GM23338 (cell line): ENCODE results near the gene TRAF1. TPM values are rescaled to one million over a fixed set of nuclear protein-coding genes. Genes with fewer than 3 reads are reported as not detected.

Experiments used
- ATAC-seq: fragments of 200-7000 bp; cut with Tn5 transposase; 3 replicates; pipeline ENCODE4 v1.9.1; 2020
- DNase-seq: peaks from one replicate; pipeline ENCODE4 v3.0.0-alpha.2; 2015; ENCODE audit warnings: low spot score
- H2AFZ ChIP-seq: fragments of 200-600 bp; sonication (generic); 2 replicates; pipeline ENCODE4 v1.8.0; 2016; ENCODE audit warnings: antibody characterized with exemption, mild to moderate bottlenecking, moderate library complexity
- H3F3A ChIP-seq: fragments of 200-600 bp; sonication (generic); replicated peaks from 2 replicates; pipeline ENCODE4 v1.8.0; 2017; ENCODE audit warnings: antibody characterized with exemption, mixed run types, low read depth
- H3K27ac ChIP-seq: fragments of 200-600 bp; sonication (generic); 2 replicates; pipeline ENCODE4 v1.6.1; 2016; ENCODE audit warnings: low read depth
- H3K27me3 ChIP-seq: fragments of 200-600 bp; sonication (generic); 2 replicates; pipeline ENCODE4 v1.8.0; 2016; ENCODE audit warnings: mild to moderate bottlenecking, mixed run types, moderate library complexity; ENCODE audit not compliant: insufficient read depth
- H3K36me3 ChIP-seq: fragments of 200-600 bp; sonication (generic); 2 replicates; pipeline ENCODE4 v1.8.0; 2016; ENCODE audit warnings: mild to moderate bottlenecking; ENCODE audit not compliant: insufficient read depth
- H3K4me1 ChIP-seq: fragments of 200-600 bp; sonication (generic); 2 replicates; pipeline ENCODE4 v1.8.0; 2016; ENCODE audit warnings: mild to moderate bottlenecking, moderate library complexity; ENCODE audit not compliant: insufficient read depth
- H3K4me2 ChIP-seq: fragments of 200-600 bp; sonication (generic); 2 replicates; pipeline ENCODE4 v1.7.1; 2017; ENCODE audit warnings: mixed run types
- H3K4me3 ChIP-seq: fragments of 200-600 bp; sonication (generic); 2 replicates; pipeline ENCODE4 v1.6.1; 2016; ENCODE audit warnings: mixed run types
- H3K79me2 ChIP-seq: fragments of 200-600 bp; sonication (generic); replicated peaks from 2 replicates; pipeline ENCODE4 v1.8.0; 2017; ENCODE audit warnings: mild to moderate bottlenecking; ENCODE audit not compliant: insufficient read depth
- H3K9me2 ChIP-seq: fragments of 200-600 bp; sonication (generic); 2 replicates; pipeline ENCODE4 v1.8.0; 2017; ENCODE audit not compliant: insufficient read depth
- H4K20me1 ChIP-seq: fragments of 200-600 bp; sonication (generic); replicated peaks from 2 replicates; pipeline ENCODE4 v1.8.0; 2017; ENCODE audit warnings: mild to moderate bottlenecking; ENCODE audit not compliant: insufficient read depth
- H3K27ac Mint-ChIP-seq: 2 replicates; pipeline ENCODE4 v1.8.0; 2020; ENCODE audit warnings: inconsistent platforms, mild to moderate bottlenecking, moderate library complexity, mixed read lengths
- H3K27me3 Mint-ChIP-seq: 3 replicates; pipeline ENCODE4 v1.8.0; 2022; ENCODE audit warnings: low read depth, mild to moderate bottlenecking, moderate library complexity, mixed read lengths, inconsistent platforms; ENCODE audit not compliant: insufficient read depth, poor library complexity
- H3K36me3 Mint-ChIP-seq: 3 replicates; pipeline ENCODE4 v1.8.0; 2021; ENCODE audit warnings: low read depth, mild to moderate bottlenecking, inconsistent platforms, moderate library complexity, mixed read lengths
- H3K4me1 Mint-ChIP-seq: 3 replicates; pipeline ENCODE4 v1.8.0; 2020; ENCODE audit warnings: mild to moderate bottlenecking, inconsistent platforms, mixed read lengths
- H3K4me3 Mint-ChIP-seq: 3 replicates; pipeline ENCODE4 v1.8.0; 2021; ENCODE audit warnings: moderate library complexity, mild to moderate bottlenecking, inconsistent platforms, mixed read lengths
- H3K9me3 Mint-ChIP-seq: 3 replicates; pipeline ENCODE4 v1.8.0; 2020; ENCODE audit warnings: moderate library complexity, mild to moderate bottlenecking, inconsistent platforms, mixed read lengths
- EZH2phosphoT487 ChIP-seq: fragments of 200-600 bp; sonication (generic); IDR thresholded peaks from one replicate; pipeline ENCODE4 v1.8.1; 2018; ENCODE audit warnings: antibody characterized with exemption; ENCODE audit not compliant: unreplicated experiment
- JUNB ChIP-seq: IDR thresholded peaks from one replicate; pipeline ENCODE4 v1.6.1; 2016; ENCODE audit warnings: antibody characterized with exemption; ENCODE audit not compliant: unreplicated experiment
- ZNF462 ChIP-seq: fragments of 250-450 bp; sonication (Bioruptor Pico); IDR thresholded peaks from 2 replicates; pipeline ENCODE4 v1.5.0; 2020; ENCODE audit warnings: mild to moderate bottlenecking, moderate library complexity
- polyA plus RNA-seq: library from polyadenylated mRNA; unstranded; fragments of >200 nt; fragmentation: Nextera tagmentation; extraction: Ambion mirVana; gene quantifications from 2 replicates; pipeline ENCODE4 v1.2.1, GENCODE V29; 2016
- total RNA-seq: library from RNA; depleted of rRNA; stranded (reverse); fragments of >200 nt; shearing (Covaris generic); gene quantifications from 2 replicates; pipeline ENCODE4 v1.2.3, GENCODE V29; 2014
- TF ChIP-seq, protein P1 (sequence below): IDR thresholded peaks from one replicate; pipeline ENCODE4 v1.6.1; 2018; ENCODE audit warnings: antibody characterized with exemption; ENCODE audit not compliant: unreplicated experiment

Gene TRAF1
- total and polyA plus RNA-seq, 2 experiments from 2014 or later = 0.39 to 1.4 TPM

GRCh38 chr9:120938851-120939250, 12.3 kb upstream of the TRAF1 start:
- Mint-ChIP-seq H3K4me3 (no peak overlapping the region), H3K27me3 (peaks cover 5% of the 10 kb centered on the region), H3K9me3 (no peaks in the 10 kb centered on the region), H3K27ac (no peak overlapping the region), H3K4me1 (peaks cover 20% of the 10 kb centered on the region), H3K36me3 (no peaks in the 10 kb centered on the region)
- peaks cover 23% of the 10 kb centered on the region for H3K4me1 ChIP-seq
- no peaks in the 10 kb centered on the region for H4K20me1 ChIP-seq
- TF ChIP-seq JUNB (no peak), ZNF462 (CRISPR knock-in tag) (no peak), EZH2phosphoT487 (no peak)
- TF ChIP-seq, protein P1, sequence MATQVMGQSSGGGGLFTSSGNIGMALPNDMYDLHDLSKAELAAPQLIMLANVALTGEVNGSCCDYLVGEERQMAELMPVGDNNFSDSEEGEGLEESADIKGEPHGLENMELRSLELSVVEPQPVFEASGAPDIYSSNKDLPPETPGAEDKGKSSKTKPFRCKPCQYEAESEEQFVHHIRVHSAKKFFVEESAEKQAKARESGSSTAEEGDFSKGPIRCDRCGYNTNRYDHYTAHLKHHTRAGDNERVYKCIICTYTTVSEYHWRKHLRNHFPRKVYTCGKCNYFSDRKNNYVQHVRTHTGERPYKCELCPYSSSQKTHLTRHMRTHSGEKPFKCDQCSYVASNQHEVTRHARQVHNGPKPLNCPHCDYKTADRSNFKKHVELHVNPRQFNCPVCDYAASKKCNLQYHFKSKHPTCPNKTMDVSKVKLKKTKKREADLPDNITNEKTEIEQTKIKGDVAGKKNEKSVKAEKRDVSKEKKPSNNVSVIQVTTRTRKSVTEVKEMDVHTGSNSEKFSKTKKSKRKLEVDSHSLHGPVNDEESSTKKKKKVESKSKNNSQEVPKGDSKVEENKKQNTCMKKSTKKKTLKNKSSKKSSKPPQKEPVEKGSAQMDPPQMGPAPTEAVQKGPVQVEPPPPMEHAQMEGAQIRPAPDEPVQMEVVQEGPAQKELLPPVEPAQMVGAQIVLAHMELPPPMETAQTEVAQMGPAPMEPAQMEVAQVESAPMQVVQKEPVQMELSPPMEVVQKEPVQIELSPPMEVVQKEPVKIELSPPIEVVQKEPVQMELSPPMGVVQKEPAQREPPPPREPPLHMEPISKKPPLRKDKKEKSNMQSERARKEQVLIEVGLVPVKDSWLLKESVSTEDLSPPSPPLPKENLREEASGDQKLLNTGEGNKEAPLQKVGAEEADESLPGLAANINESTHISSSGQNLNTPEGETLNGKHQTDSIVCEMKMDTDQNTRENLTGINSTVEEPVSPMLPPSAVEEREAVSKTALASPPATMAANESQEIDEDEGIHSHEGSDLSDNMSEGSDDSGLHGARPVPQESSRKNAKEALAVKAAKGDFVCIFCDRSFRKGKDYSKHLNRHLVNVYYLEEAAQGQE = no peak
- H3F3A ChIP-seq = 0 out of 2 replicates have a peak, but pooled peaks cover 3% of the 10 kb centered on the region
- H3K9me2 ChIP-seq = no peaks in the 10 kb centered on the region
- H2AFZ ChIP-seq = no peak overlapping the region
- ATAC-seq = no peak
- H3K79me2 ChIP-seq = no peaks in the 10 kb centered on the region
- DNase-seq = no peak
- H3K4me2 ChIP-seq = no peak overlapping the region
- H3K27me3 ChIP-seq = no peaks in the 10 kb centered on the region
- no peak overlapping the region for H3K4me3 ChIP-seq
- H3K36me3 ChIP-seq = no peaks in the 10 kb centered on the region
- no peak overlapping the region for H3K27ac ChIP-seq
